WTC11 (cell line): ENCODE measurements around the gene AHRR. TPM values are rescaled to one million over a fixed set of nuclear protein-coding genes. Genes with fewer than 3 reads are reported as not detected.
A peak's percentile ranks its signal among the peaks of the same experiment; 100 is the strongest.

ENCODE experiments used
- ATAC-seq: fragments of 200-7000 bp; cut with Tn5 transposase; 2 replicates; pipeline ENCODE4 v1.10.0; 2021; ENCODE audit warnings: mild to moderate bottlenecking, moderate library complexity
- CTCF ChIA-PET: fragments of 300-600 bp; sonication (Branson Sonifier 250); formaldehyde crosslinking; loops from one replicate; lab custom pipeline; 2021; ENCODE audit warnings: antibody characterized with exemption; lab: Charles Lee
- POLR2A ChIA-PET: fragments of 350-600 bp; sonication (Branson Sonifier 250); formaldehyde crosslinking; loops from one replicate; lab custom pipeline; 2021; ENCODE audit warnings: antibody characterized with exemption; lab: Charles Lee
- DNase-seq: peaks from one replicate; pipeline ENCODE4 v3.0.0; 2021; ENCODE audit warnings: low spot score
- H3K27ac Mint-ChIP-seq: 2 replicates; pipeline ENCODE4 v1.8.0; 2021; ENCODE audit warnings: mixed read lengths
- H3K27me3 Mint-ChIP-seq: 2 replicates; pipeline ENCODE4 v1.8.0; 2021; ENCODE audit warnings: low read depth, mild to moderate bottlenecking, moderate library complexity, mixed read lengths
- H3K36me3 Mint-ChIP-seq: 2 replicates; pipeline ENCODE4 v1.8.0; 2021; ENCODE audit warnings: mixed read lengths
- H3K4me1 Mint-ChIP-seq: 2 replicates; pipeline ENCODE4 v1.8.0; 2022; ENCODE audit warnings: mixed read lengths
- H3K4me3 Mint-ChIP-seq: 2 replicates; pipeline ENCODE4 v1.8.0; 2021; ENCODE audit warnings: mild to moderate bottlenecking, moderate library complexity, mixed read lengths
- H3K9me3 Mint-ChIP-seq: 2 replicates; pipeline ENCODE4 v1.8.0; 2021; ENCODE audit warnings: mixed read lengths
- ATF1 ChIP-seq: sonication (generic); formaldehyde crosslinking; IDR thresholded peaks from 2 replicates; pipeline ENCODE4 v1.8.1; 2023; ENCODE audit warnings: mild to moderate bottlenecking, moderate library complexity, missing genetic modification reagents
- CBFB ChIP-seq: sonication (generic); formaldehyde crosslinking; IDR thresholded peaks from 2 replicates; pipeline ENCODE4 v1.8.1; 2022; ENCODE audit warnings: mild to moderate bottlenecking, low read depth, missing genetic modification reagents
- CTCF ChIP-seq: fragments of 200-600 bp; IDR thresholded peaks from 2 replicates; pipeline ENCODE4 v1.8.0; 2022; ENCODE audit warnings: antibody characterized with exemption
- ELF4 ChIP-seq: sonication (generic); formaldehyde crosslinking; IDR thresholded peaks from 2 replicates; pipeline ENCODE4 v1.8.1; 2022; ENCODE audit warnings: low read depth, mild to moderate bottlenecking, moderate library complexity, missing genetic modification reagents
- ESRRA ChIP-seq: sonication (generic); formaldehyde crosslinking; IDR thresholded peaks from 2 replicates; pipeline ENCODE4 v1.8.1; 2022; ENCODE audit warnings: mild to moderate bottlenecking, missing genetic modification reagents, borderline replicate concordance
- FOXP1 ChIP-seq: sonication (generic); formaldehyde crosslinking; IDR thresholded peaks from 2 replicates; pipeline ENCODE4 v1.8.0; 2022; ENCODE audit warnings: missing genetic modification reagents, mild to moderate bottlenecking, moderate library complexity, borderline replicate concordance
- GTF2I ChIP-seq: fragments of 250-450 bp; sonication (Bioruptor Pico); conservative IDR thresholded peaks from 2 replicates; pipeline ENCODE4 v1.4.0; 2021; ENCODE audit warnings: mild to moderate bottlenecking
- NR1H2 ChIP-seq: sonication (generic); formaldehyde crosslinking; IDR thresholded peaks from 2 replicates; pipeline ENCODE4 v1.9.0; 2021; ENCODE audit warnings: mild to moderate bottlenecking, moderate library complexity, missing genetic modification reagents
- NR3C1 ChIP-seq: sonication (generic); formaldehyde crosslinking; conservative IDR thresholded peaks from 2 replicates; pipeline ENCODE4 v1.8.1; 2023; ENCODE audit warnings: low read depth, mild to moderate bottlenecking, missing genetic modification reagents
- RORB ChIP-seq: fragments of 250-450 bp; sonication (Bioruptor Pico); IDR thresholded peaks from 2 replicates; pipeline ENCODE4 v1.9.0; 2021; ENCODE audit warnings: mild to moderate bottlenecking
- TP53 ChIP-seq: sonication (generic); formaldehyde crosslinking; IDR thresholded peaks from 2 replicates; pipeline ENCODE4 v1.8.1; 2023; ENCODE audit warnings: mild to moderate bottlenecking, missing genetic modification reagents
- ZNF219 ChIP-seq: sonication (generic); formaldehyde crosslinking; IDR thresholded peaks from 2 replicates; pipeline ENCODE4 v1.8.0; 2023; ENCODE audit warnings: missing genetic modification reagents, mild to moderate bottlenecking, borderline replicate concordance
- ZNF232 ChIP-seq: sonication (generic); formaldehyde crosslinking; IDR thresholded peaks from 2 replicates; pipeline ENCODE4 v1.8.0; 2022; ENCODE audit warnings: mild to moderate bottlenecking, missing genetic modification reagents
- ZNF425 ChIP-seq: fragments of 250-450 bp; sonication (Bioruptor Pico); conservative IDR thresholded peaks from 2 replicates; pipeline ENCODE4 v1.9.0; 2021; ENCODE audit warnings: mild to moderate bottlenecking
- ZNF671 ChIP-seq: fragments of 250-450 bp; sonication (Bioruptor Pico); IDR thresholded peaks from 2 replicates; pipeline ENCODE4 v1.8.0; 2021; ENCODE audit warnings: mild to moderate bottlenecking
- total RNA-seq: library from RNA; stranded (reverse); gene quantifications from 3 replicates; pipeline ENCODE4 v1.2.3, GENCODE V29; 2021
- TF ChIP-seq, protein P1 (sequence below): sonication (generic); formaldehyde crosslinking; IDR thresholded peaks from 2 replicates; pipeline ENCODE4 v1.8.0; 2022; ENCODE audit warnings: mild to moderate bottlenecking, missing genetic modification reagents
- TF ChIP-seq, protein P2 (sequence below): sonication (generic); formaldehyde crosslinking; IDR thresholded peaks from 2 replicates; pipeline ENCODE4 v1.8.1; 2022; ENCODE audit warnings: low read depth, mild to moderate bottlenecking, moderate library complexity, missing genetic modification reagents, borderline replicate concordance
- TF ChIP-seq, protein P3 (sequence below): sonication (generic); formaldehyde crosslinking; IDR thresholded peaks from 2 replicates; pipeline ENCODE4 v1.8.1; 2023; ENCODE audit warnings: mild to moderate bottlenecking, moderate library complexity, missing genetic modification reagents
- TF ChIP-seq, protein P4 (sequence below): sonication (generic); formaldehyde crosslinking; conservative IDR thresholded peaks from 2 replicates; pipeline ENCODE4 v1.8.1; 2022; ENCODE audit warnings: mild to moderate bottlenecking, missing genetic modification reagents

The AHRR gene
- total RNA-seq, 1 experiment from 2014 or later, result 4.5 TPM

DNA sequence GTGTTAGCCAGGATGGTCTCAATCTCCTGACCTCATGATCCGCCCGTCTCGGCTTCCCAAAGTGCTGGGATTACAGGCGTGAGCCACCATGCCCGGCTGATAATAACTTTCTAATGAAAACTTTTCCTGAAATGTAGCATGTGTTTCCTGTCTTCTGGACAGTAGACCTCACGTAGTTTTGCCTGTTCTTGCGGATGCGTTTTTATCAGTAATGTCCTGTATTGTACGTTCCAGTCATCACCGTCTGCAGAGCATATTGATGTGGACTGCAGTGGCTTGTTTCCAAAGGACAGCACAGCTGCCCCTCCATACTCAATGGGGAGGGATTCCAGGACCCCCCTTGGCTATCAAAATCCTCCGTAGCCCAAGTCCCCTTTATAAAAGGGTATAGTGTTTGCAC is 134.3 kb downstream of the AHRR start:
- CTCF ChIA-PET, result interaction anchor here (1.2 kb wide), 1 partner anchor 9 kb away, joined by 7 read pairs; no protein-coding TSS in a partner anchor
- Mint-ChIP-seq H3K27me3 (no peaks in the 10 kb centered on the region), H3K36me3 (peaks cover 73% of the 10 kb centered on the region), H3K27ac (0 out of 2 replicates have a peak overlapping the region, but pooled peaks have one; percentile 19), H3K4me3 (no peak overlapping the region), H3K4me1 (peaks cover 14% of the 10 kb centered on the region), H3K9me3 (peaks cover 8% of the 10 kb centered on the region)
- DNase-seq (no peak), ATAC-seq (no peak)
- no peak for TF ChIP-seq GTF2I
- TF ChIP-seq, protein P1, sequence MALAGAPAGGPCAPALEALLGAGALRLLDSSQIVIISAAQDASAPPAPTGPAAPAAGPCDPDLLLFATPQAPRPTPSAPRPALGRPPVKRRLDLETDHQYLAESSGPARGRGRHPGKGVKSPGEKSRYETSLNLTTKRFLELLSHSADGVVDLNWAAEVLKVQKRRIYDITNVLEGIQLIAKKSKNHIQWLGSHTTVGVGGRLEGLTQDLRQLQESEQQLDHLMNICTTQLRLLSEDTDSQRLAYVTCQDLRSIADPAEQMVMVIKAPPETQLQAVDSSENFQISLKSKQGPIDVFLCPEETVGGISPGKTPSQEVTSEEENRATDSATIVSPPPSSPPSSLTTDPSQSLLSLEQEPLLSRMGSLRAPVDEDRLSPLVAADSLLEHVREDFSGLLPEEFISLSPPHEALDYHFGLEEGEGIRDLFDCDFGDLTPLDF (CRISPR knock-in tag), result no peak
- no peak for TF ChIP-seq ZNF219 (CRISPR knock-in tag)
- TF ChIP-seq CTCF, result no peak
- TF ChIP-seq NR1H2 (CRISPR knock-in tag), result no peak
- no peak for TF ChIP-seq RORB (CRISPR knock-in tag)
- TF ChIP-seq ZNF232 (CRISPR knock-in tag), result no peak
- no peak for TF ChIP-seq CBFB
- no peak for TF ChIP-seq NR3C1 (CRISPR knock-in tag)
- TF ChIP-seq, protein P2, sequence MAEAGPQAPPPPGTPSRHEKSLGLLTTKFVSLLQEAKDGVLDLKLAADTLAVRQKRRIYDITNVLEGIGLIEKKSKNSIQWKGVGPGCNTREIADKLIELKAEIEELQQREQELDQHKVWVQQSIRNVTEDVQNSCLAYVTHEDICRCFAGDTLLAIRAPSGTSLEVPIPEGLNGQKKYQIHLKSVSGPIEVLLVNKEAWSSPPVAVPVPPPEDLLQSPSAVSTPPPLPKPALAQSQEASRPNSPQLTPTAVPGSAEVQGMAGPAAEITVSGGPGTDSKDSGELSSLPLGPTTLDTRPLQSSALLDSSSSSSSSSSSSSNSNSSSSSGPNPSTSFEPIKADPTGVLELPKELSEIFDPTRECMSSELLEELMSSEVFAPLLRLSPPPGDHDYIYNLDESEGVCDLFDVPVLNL (CRISPR knock-in tag), result no peak
- no peak for TF ChIP-seq ZNF425 (CRISPR knock-in tag)
- TF ChIP-seq ZNF671 (CRISPR knock-in tag), result no peak
- POLR2A ChIA-PET, result no interaction called here

DNA sequence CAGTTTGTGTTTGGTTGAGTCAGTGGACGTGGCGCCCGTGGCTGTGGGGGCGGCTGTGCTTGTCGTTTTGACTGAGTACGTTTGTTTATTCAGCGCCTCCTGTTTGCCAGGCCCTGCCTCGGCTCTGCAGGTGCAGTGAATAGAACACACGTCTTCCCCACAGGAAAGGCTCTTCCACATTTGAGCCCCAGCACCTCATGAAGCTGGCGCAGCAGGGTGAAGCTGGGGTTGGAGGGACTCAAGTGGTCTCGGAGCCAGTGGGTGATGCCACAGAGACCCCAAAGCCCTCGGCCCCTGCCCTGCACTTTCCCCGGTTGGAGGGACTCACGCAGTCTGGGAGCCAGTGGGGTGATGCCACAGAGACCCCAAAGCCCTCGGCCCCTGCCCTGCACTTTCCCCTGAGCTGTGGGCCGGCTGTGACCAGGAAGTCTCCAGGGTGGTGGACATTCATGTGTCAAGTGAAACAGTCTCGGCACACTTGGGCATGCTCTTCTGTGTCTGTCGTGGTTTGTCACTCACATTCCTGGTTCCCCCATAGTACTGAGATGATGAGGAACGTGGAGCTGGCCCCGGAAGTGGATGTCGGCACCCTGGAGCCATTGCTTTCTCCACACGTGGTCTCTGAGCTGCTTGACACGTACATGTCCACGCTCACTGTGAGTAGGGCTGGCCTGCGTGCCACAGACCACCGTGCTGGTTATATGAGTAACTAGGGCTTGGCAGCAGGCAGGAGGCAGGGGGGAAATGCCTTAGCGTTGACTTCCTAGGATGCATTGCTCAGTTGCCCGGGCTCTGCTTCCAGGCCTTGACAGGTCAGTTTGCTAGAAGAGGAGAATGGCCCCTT is 135.1 kb downstream of the AHRR start:
- POLR2A ChIA-PET, result no interaction called here
- peaks cover 5% of the 10 kb centered on the region for H3K9me3 Mint-ChIP-seq
- H3K4me3 Mint-ChIP-seq, result no peak overlapping the region
- peaks cover 14% of the 10 kb centered on the region for H3K4me1 Mint-ChIP-seq
- peaks cover 68% of the 10 kb centered on the region for H3K36me3 Mint-ChIP-seq
- ATAC-seq (no peak), DNase-seq (peak; percentile 10)
- H3K27me3 Mint-ChIP-seq, result no peaks in the 10 kb centered on the region
- CTCF ChIA-PET, result no interaction called here
- no peak for TF ChIP-seq ATF1
- TF ChIP-seq TP53 (CRISPR knock-in tag), result no peak
- H3K27ac Mint-ChIP-seq, result peak overlapping the region; percentile 42

DNA sequence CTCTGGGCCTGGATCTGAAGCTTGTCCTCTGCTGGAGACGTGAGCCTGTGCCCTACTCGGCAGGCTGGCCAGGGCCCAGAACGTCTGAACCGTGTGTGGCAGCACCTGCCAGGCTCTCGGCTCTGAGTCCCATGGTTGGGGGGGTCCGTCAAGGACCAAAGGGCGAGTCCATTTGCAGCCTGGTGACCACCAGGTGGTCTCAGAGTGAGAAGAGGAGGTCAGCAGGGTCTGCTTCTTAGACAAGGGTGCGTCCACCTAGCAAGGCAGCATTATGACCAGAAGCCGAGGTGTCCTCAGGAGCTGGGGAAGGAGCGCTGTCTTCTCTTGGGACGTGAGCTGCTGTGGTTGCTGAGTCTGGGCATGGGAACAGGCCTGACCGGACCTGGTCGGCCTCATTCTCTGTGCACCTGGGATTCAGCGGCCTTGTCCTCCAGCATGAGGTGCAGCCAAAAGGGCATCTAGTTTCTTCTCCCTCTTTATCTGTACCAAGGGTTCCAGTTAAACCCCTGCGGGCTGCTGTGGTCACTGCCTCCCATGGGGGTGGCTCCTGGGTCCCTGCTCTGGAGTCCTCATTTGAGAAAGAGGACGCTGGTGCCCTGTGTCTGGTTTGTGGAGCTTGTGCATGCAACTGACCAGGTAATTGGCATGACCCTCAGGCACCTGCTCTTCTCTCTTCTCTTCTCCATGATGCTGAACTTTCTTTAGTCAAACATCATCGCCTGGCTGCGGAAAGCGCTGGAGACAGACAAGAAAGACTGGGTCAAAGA is 135.9 kb downstream of the AHRR start:
- ATAC-seq (no peak), DNase-seq (no peak)
- H3K4me3 Mint-ChIP-seq, result no peak overlapping the region
- ChIA-PET CTCF (no interaction called here), POLR2A (no interaction called here)
- H3K27ac Mint-ChIP-seq, result no peak overlapping the region; the same call in 1 of the 2 replicates
- TF ChIP-seq FOXP1, result no peak
- no peak for TF ChIP-seq ESRRA (CRISPR knock-in tag)
- TF ChIP-seq, protein P3, sequence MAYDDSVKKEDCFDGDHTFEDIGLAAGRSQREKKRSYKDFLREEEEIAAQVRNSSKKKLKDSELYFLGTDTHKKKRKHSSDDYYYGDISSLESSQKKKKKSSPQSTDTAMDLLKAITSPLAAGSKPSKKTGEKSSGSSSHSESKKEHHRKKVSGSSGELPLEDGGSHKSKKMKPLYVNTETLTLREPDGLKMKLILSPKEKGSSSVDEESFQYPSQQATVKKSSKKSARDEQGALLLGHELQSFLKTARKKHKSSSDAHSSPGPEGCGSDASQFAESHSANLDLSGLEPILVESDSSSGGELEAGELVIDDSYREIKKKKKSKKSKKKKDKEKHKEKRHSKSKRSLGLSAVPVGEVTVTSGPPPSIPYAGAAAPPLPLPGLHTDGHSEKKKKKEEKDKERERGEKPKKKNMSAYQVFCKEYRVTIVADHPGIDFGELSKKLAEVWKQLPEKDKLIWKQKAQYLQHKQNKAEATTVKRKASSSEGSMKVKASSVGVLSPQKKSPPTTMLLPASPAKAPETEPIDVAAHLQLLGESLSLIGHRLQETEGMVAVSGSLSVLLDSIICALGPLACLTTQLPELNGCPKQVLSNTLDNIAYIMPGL, result no peak
- TF ChIP-seq ELF4 (CRISPR knock-in tag), result no peak
- no peak for TF ChIP-seq ZNF425 (CRISPR knock-in tag)
- TF ChIP-seq, protein P4, sequence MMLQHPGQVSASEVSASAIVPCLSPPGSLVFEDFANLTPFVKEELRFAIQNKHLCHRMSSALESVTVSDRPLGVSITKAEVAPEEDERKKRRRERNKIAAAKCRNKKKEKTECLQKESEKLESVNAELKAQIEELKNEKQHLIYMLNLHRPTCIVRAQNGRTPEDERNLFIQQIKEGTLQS (CRISPR knock-in tag), result no peak
- no peak for TF ChIP-seq CBFB
- peaks cover 14% of the 10 kb centered on the region for H3K4me1 Mint-ChIP-seq
- H3K9me3 Mint-ChIP-seq, result no peaks in the 10 kb centered on the region
- no peaks in the 10 kb centered on the region for H3K27me3 Mint-ChIP-seq
- peaks cover 68% of the 10 kb centered on the region for H3K36me3 Mint-ChIP-seq
